Smooth muscle cell (in vitro differentiated cells): ENCODE results near the gene PTPN4. TPM values are rescaled to one million over a fixed set of nuclear protein-coding genes. Genes with fewer than 3 reads are reported as not detected.

Source experiments
- DNase-seq: peaks from one replicate; lab custom pipeline; 2025; ENCODE audit not compliant: unreplicated experiment; lab: John Stamatoyannopoulos, UW
- H2AFZ ChIP-seq: fragments of 200-600 bp; sonication (generic); 2 replicates; pipeline ENCODE4 v1.6.0; 2016; ENCODE audit warnings: antibody characterized with exemption, low read depth, mild to moderate bottlenecking
- H3F3A ChIP-seq: fragments of 200-600 bp; sonication (generic); 2 replicates; pipeline ENCODE4 v1.6.0; 2017; ENCODE audit warnings: antibody characterized with exemption, low read depth
- H3K27ac ChIP-seq: fragments of 200-600 bp; sonication (generic); 2 replicates; pipeline ENCODE4 v1.5.1; 2016; ENCODE audit warnings: low read depth, mild to moderate bottlenecking
- H3K27me3 ChIP-seq: fragments of 200-600 bp; sonication (generic); 2 replicates; pipeline ENCODE4 v1.6.1; 2016; ENCODE audit warnings: low read depth, mild to moderate bottlenecking
- H3K36me3 ChIP-seq: fragments of 200-600 bp; sonication (generic); 2 replicates; pipeline ENCODE4 v1.5.1; 2016; ENCODE audit warnings: low read depth
- H3K4me1 ChIP-seq: fragments of 200-600 bp; sonication (generic); 2 replicates; pipeline ENCODE4 v1.5.1; 2016; ENCODE audit warnings: low read depth
- H3K4me2 ChIP-seq: fragments of 200-600 bp; sonication (generic); 2 replicates; pipeline ENCODE4 v1.6.0; 2016; ENCODE audit warnings: mild to moderate bottlenecking
- H3K4me3 ChIP-seq: fragments of 200-600 bp; sonication (generic); 2 replicates; pipeline ENCODE4 v1.5.1; 2016; ENCODE audit warnings: mild to moderate bottlenecking
- H3K79me2 ChIP-seq: fragments of 200-600 bp; sonication (generic); 2 replicates; pipeline ENCODE4 v1.6.0; 2016; ENCODE audit warnings: low read depth, mild to moderate bottlenecking
- H3K9ac ChIP-seq: fragments of 200-600 bp; sonication (generic); 2 replicates; pipeline ENCODE4 v1.6.0; 2016; ENCODE audit warnings: low read depth
- H3K9me3 ChIP-seq: fragments of 200-600 bp; sonication (generic); replicated peaks from 2 replicates; pipeline ENCODE4 v1.5.1; 2016; ENCODE audit warnings: low read depth
- H4K20me1 ChIP-seq: fragments of 200-600 bp; sonication (generic); 2 replicates; pipeline ENCODE4 v1.6.0; 2016; ENCODE audit warnings: low read depth
- WGBS: methylation state at CpG from one replicate; pipeline ENCODE4 v1.1.7; 2016; ENCODE audit warnings: low lambda C conversion rate; 5-methylcytosine and 5-hydroxymethylcytosine counted together
- polyA plus RNA-seq: library from polyadenylated mRNA; unstranded; fragments of >200 nt; fragmentation: Nextera tagmentation; extraction: Ambion mirVana; gene quantifications from 2 replicates; pipeline ENCODE4 v1.2.1, GENCODE V29; 2016
- total RNA-seq: library from RNA; depleted of rRNA; stranded (reverse); fragments of >200 nt; gene quantifications from 2 replicates; pipeline ENCODE4 v1.2.3, GENCODE V29; 2014
- TF ChIP-seq, protein P1 (sequence below): fragments of 200-600 bp; sonication (generic); IDR thresholded peaks from 2 replicates; pipeline ENCODE4 v1.5.1; 2017; ENCODE audit warnings: borderline replicate concordance, mild to moderate bottlenecking, antibody characterized with exemption; ENCODE audit not compliant: insufficient read depth, poor library complexity, severe bottlenecking

PTPN4 gene
- total and polyA plus RNA-seq, 2 experiments from 2014 or later = 9.7 to 26.2 TPM

DNA sequence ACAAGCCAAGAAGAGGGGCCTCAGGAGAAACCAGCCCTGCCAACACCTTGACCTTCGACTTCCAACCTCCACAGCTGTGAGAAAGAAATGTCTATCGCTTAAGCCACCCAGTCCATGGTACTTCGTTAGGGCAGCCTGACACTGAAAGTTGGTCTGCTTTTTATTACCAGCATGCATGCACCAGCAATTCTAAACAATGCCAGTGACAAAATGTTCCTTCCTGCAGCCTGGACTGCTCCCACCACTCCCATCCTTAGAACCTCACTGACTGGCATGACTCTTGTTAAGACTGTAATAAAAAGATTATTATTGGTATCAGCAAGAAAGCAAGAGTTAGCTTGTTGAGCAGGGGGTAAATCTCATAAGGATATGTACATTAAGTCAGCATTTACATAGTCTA lies 47.2 kb upstream of the PTPN4 start:
- no peak for DNase-seq

DNA sequence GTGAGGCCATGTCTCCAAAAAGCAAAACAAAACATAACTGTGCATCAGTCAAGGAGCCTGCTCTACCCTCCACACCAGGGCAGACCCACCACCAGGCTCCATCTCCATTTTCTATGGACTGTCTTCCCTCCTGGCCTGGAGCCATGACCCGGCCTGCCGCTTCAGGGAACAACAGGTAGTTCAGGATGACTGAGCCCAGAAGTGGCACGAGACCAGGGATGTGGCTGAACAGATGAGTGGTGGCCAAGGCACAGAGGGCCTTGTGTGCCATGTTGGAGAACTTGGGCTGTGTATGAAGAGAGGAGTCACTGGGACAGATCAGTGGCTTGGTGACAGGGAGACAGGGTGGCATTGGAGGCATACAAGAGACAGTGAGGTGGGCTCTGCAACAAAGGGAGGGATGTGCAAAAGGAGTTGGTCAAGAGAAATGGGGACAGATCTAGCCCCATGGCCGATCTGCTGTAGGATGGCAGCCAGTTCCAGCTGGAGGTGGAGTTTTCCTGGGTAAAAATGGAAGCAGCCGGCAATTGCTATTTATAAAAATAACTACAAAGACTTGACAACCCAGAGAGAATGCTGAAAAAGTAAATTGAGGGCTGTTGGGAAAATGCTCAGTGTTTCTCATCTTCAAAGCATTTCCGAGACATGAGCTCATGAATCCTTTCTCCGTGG lies 45.8 kb upstream of the PTPN4 start:
- Histone ChIP-seq H2AFZ (no peak overlapping the region), H3F3A (no peaks in the 10 kb centered on the region), H3K27ac (no peak overlapping the region), H3K4me2 (no peak overlapping the region), H3K79me2 (no peaks in the 10 kb centered on the region), H3K9ac (no peak overlapping the region), H3K9me3 (no peaks in the 10 kb centered on the region), H4K20me1 (no peaks in the 10 kb centered on the region), H3K36me3 (no peaks in the 10 kb centered on the region), H3K4me3 (no peak overlapping the region), H3K4me1 (no peaks in the 10 kb centered on the region), H3K27me3 (no peaks in the 10 kb centered on the region)
- no peak for DNase-seq
- 81% methylated on average over 7 of the region's 7 CpGs for WGBS
- TF ChIP-seq, protein P1, sequence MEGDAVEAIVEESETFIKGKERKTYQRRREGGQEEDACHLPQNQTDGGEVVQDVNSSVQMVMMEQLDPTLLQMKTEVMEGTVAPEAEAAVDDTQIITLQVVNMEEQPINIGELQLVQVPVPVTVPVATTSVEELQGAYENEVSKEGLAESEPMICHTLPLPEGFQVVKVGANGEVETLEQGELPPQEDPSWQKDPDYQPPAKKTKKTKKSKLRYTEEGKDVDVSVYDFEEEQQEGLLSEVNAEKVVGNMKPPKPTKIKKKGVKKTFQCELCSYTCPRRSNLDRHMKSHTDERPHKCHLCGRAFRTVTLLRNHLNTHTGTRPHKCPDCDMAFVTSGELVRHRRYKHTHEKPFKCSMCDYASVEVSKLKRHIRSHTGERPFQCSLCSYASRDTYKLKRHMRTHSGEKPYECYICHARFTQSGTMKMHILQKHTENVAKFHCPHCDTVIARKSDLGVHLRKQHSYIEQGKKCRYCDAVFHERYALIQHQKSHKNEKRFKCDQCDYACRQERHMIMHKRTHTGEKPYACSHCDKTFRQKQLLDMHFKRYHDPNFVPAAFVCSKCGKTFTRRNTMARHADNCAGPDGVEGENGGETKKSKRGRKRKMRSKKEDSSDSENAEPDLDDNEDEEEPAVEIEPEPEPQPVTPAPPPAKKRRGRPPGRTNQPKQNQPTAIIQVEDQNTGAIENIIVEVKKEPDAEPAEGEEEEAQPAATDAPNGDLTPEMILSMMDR = no peak

More for the DNA sequence above, 47.2 kb upstream of the PTPN4 start:
- no peaks in the 10 kb centered on the region for H3K79me2 ChIP-seq
- H3K27me3 ChIP-seq = no peaks in the 10 kb centered on the region
- no peak overlapping the region for H3K27ac ChIP-seq
- H3K4me3 ChIP-seq = no peak overlapping the region
- H3F3A ChIP-seq = no peaks in the 10 kb centered on the region
- H2AFZ ChIP-seq = no peak overlapping the region
- H3K36me3 ChIP-seq = no peaks in the 10 kb centered on the region
- no peak overlapping the region for H3K4me2 ChIP-seq
- no peaks in the 10 kb centered on the region for H3K9me3 ChIP-seq
- H4K20me1 ChIP-seq = no peaks in the 10 kb centered on the region
- H3K4me1 ChIP-seq = no peaks in the 10 kb centered on the region
- TF ChIP-seq, protein P1 = no peak
- WGBS = 95% methylated on average over 3 of the region's 3 CpGs
- H3K9ac ChIP-seq = no peak overlapping the region

DNA sequence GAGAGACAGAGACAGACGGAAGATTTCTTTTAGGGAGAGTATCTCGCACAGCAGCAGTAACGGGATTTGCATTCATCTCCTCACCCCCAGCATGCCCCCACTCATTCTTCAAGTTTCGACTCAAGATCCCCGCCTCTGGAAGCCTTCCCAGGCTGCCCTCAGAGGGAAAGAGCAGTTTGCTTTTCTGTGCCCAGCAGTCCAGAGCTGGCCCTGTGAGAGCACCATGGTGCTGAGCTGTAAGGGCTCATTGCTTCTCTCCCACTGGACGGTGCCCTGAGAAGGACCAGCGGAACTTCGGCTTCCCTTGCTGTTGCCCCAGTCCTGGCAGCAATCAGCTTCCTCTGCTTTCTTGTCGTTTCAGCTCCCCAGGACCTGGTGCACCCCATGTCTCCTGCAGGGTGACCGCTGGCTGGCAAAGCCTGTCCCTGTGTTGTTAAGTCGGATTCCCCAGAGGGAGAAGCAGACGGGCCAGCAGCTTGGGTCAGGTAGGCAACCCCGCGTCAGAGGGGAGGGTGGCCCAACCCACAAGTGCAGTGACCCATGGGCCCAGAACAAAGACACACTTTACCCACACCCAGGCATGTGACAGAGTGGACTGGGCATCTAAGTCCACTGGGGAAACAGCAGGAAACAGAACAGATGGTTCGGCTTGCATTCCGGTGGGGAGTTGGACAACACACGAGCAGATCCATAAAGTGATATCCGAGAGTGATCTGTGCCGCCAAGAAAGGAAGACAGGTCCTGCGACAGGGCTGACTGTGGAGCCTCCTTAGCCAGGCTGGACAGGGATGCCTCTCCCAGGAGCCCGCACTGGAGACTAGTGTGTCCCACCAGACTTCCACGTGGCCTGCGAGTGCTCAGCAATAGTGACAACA lies 44.1 kb upstream of the PTPN4 start:
- Histone ChIP-seq H3F3A (no peaks in the 10 kb centered on the region), H3K4me1 (no peaks in the 10 kb centered on the region), H3K27me3 (no peaks in the 10 kb centered on the region), H3K9ac (no peak overlapping the region), H3K4me2 (no peak overlapping the region), H4K20me1 (no peaks in the 10 kb centered on the region), H2AFZ (no peak overlapping the region), H3K27ac (no peak overlapping the region), H3K9me3 (no peaks in the 10 kb centered on the region), H3K79me2 (no peaks in the 10 kb centered on the region), H3K36me3 (no peaks in the 10 kb centered on the region), H3K4me3 (no peak overlapping the region)
- DNase-seq = no peak
- TF ChIP-seq, protein P1 = no peak
- WGBS = 92% methylated on average over 23 of the region's 23 CpGs
